H9 (cell line): ENCODE data around the gene PCDH9. TPM values are rescaled to one million over a fixed set of nuclear protein-coding genes. Genes with fewer than 3 reads are reported as not detected.

Experiments used
- DNase-seq: peaks from one replicate; pipeline ENCODE4 v3.0.0-alpha.2; 2017
- H2AFZ ChIP-seq: one replicate; pipeline ENCODE4 v1.6.1; 2013; ENCODE audit warnings: mild to moderate bottlenecking, low read length, control low read depth, moderate library complexity
- H2AK5ac ChIP-seq: 2 replicates; pipeline ENCODE4 v1.6.1; 2013; ENCODE audit warnings: low read length, control low read depth, mixed read lengths; ENCODE audit not compliant: insufficient read length
- H2BK120ac ChIP-seq: one replicate; pipeline ENCODE4 v1.6.1; 2013; ENCODE audit warnings: low read depth, mild to moderate bottlenecking, low read length, control low read depth, inconsistent platforms; ENCODE audit not compliant: poor library complexity, severe bottlenecking
- H2BK12ac ChIP-seq: 2 replicates; pipeline ENCODE4 v1.6.1; 2013; ENCODE audit warnings: low read length, control low read depth, mixed read lengths, low read depth; ENCODE audit not compliant: insufficient read length
- H2BK15ac ChIP-seq: 2 replicates; pipeline ENCODE4 v1.6.1; 2013; ENCODE audit warnings: low read depth, low read length, control low read depth
- H2BK20ac ChIP-seq: one replicate; pipeline ENCODE4 v1.6.1; 2013; ENCODE audit warnings: low read depth, mild to moderate bottlenecking, low read length, control low read depth, inconsistent platforms; ENCODE audit not compliant: poor library complexity, severe bottlenecking
- H2BK5ac ChIP-seq: 2 replicates; pipeline ENCODE4 v1.6.1; 2013; ENCODE audit warnings: low read length, control low read depth, mixed read lengths; ENCODE audit not compliant: insufficient read length
- H3K14ac ChIP-seq: 2 replicates; pipeline ENCODE4 v1.6.1; 2013; ENCODE audit warnings: low read length, control low read depth; ENCODE audit not compliant: insufficient read depth
- H3K18ac ChIP-seq: 2 replicates; pipeline ENCODE4 v1.6.1; 2013; ENCODE audit warnings: low read depth, mild to moderate bottlenecking, mixed read lengths, low read length, control low read depth; ENCODE audit not compliant: insufficient read length
- H3K23ac ChIP-seq: 2 replicates; pipeline ENCODE4 v1.6.1; 2013; ENCODE audit warnings: low read length, control low read depth, mixed read lengths, low read depth; ENCODE audit not compliant: insufficient read length
- H3K23me2 ChIP-seq: 2 replicates; pipeline ENCODE4 v1.6.1; 2013; ENCODE audit warnings: low read depth, mild to moderate bottlenecking, mixed read lengths, low read length, control low read depth; ENCODE audit not compliant: insufficient read length, poor library complexity, severe bottlenecking
- H3K27ac ChIP-seq: 2 replicates; pipeline ENCODE4 v1.5.1; 2013; ENCODE audit warnings: low read length, control low read depth, mixed read lengths, low read depth; ENCODE audit not compliant: insufficient read length
- H3K27me3 ChIP-seq: 2 replicates; pipeline ENCODE4 v1.6.1; 2013; ENCODE audit warnings: low read length, control low read depth, inconsistent platforms; ENCODE audit not compliant: insufficient read depth
- H3K4ac ChIP-seq: 2 replicates; pipeline ENCODE4 v1.6.1; 2013; ENCODE audit warnings: low read depth, mild to moderate bottlenecking, control low read depth, inconsistent platforms, low read length, moderate library complexity
- H3K4me1 ChIP-seq: 2 replicates; pipeline ENCODE4 v1.6.1; 2013; ENCODE audit warnings: low read length, control low read depth, inconsistent platforms; ENCODE audit not compliant: insufficient read depth
- H3K4me2 ChIP-seq: 2 replicates; pipeline ENCODE4 v1.6.1; 2013; ENCODE audit warnings: low read length, control low read depth, mixed read lengths; ENCODE audit not compliant: insufficient read length, insufficient read depth
- H3K56ac ChIP-seq: 2 replicates; pipeline ENCODE4 v1.6.1; 2013; ENCODE audit warnings: low read depth, mild to moderate bottlenecking, mixed read lengths, low read length, control low read depth; ENCODE audit not compliant: insufficient read length
- H3K79me1 ChIP-seq: 2 replicates; pipeline ENCODE4 v1.6.1; 2013; ENCODE audit warnings: low read depth, mild to moderate bottlenecking, moderate library complexity, low read length, control low read depth, inconsistent platforms; ENCODE audit not compliant: insufficient read depth, poor library complexity, severe bottlenecking
- H3K79me2 ChIP-seq: 2 replicates; pipeline ENCODE4 v1.6.1; 2013; ENCODE audit warnings: low read length, control low read depth, inconsistent platforms; ENCODE audit not compliant: insufficient read depth
- H3K9ac ChIP-seq: 2 replicates; pipeline ENCODE4 v1.6.1; 2013; ENCODE audit warnings: low read length, control low read depth, mixed read lengths; ENCODE audit not compliant: insufficient read length; ENCODE audit errors: extremely low read depth
- H3K9me3 ChIP-seq: one replicate; pipeline ENCODE4 v1.6.1; 2013; ENCODE audit warnings: low read depth, low read length, inconsistent platforms; ENCODE audit not compliant: control insufficient read depth
- H3T11ph ChIP-seq: one replicate; pipeline ENCODE4 v1.6.1; 2013; ENCODE audit warnings: mild to moderate bottlenecking, low read length, control low read depth, inconsistent platforms
- H4K20me1 ChIP-seq: one replicate; pipeline ENCODE4 v1.6.1; 2013; ENCODE audit not compliant: control insufficient read depth, insufficient read length, insufficient read depth
- H4K5ac ChIP-seq: 2 replicates; pipeline ENCODE4 v1.6.1; 2013; ENCODE audit warnings: low read depth, mild to moderate bottlenecking, mixed read lengths, low read length, control low read depth; ENCODE audit not compliant: insufficient read length
- H4K8ac ChIP-seq: replicated peaks from 2 replicates; pipeline ENCODE4 v1.6.1; 2013; ENCODE audit warnings: low read length, control low read depth, mixed read lengths, low read depth; ENCODE audit not compliant: insufficient read length
- H4K91ac ChIP-seq: 2 replicates; pipeline ENCODE4 v1.6.1; 2013; ENCODE audit warnings: low read depth, mild to moderate bottlenecking, moderate library complexity, mixed read lengths, low read length, control low read depth; ENCODE audit not compliant: insufficient read length
- H3K27ac Mint-ChIP-seq, 3 experiments: 2 replicates in 2 of 3; 3 replicates in 1 of 3; pipeline ENCODE4 v1.8.0; 2020 to 2021; ENCODE audit warnings: mixed read lengths in 3 of 3, mild to moderate bottlenecking in 1 of 3, moderate library complexity in 1 of 3
- H3K27me3 Mint-ChIP-seq: 2 replicates; pipeline ENCODE4 v1.8.0; 2021; ENCODE audit warnings: low read depth, mild to moderate bottlenecking, moderate library complexity, mixed read lengths
- H3K36me3 Mint-ChIP-seq, 3 experiments: 2 replicates in 2 of 3; 3 replicates in 1 of 3; pipeline ENCODE4 v1.8.0; 2020 to 2021; ENCODE audit warnings: low read depth in 3 of 3, mixed read lengths in 3 of 3; ENCODE audit not compliant: insufficient read depth in 1 of 3
- H3K4me1 Mint-ChIP-seq, 2 experiments: 2 replicates each; pipeline ENCODE4 v1.8.0; 2020; ENCODE audit warnings: mixed read lengths in 2 of 2
- H3K4me3 Mint-ChIP-seq, 2 experiments: 2 replicates in 1 of 2; 3 replicates in 1 of 2; pipeline ENCODE4 v1.8.0; 2020 to 2021; ENCODE audit warnings: mild to moderate bottlenecking in 2 of 2, mixed read lengths in 2 of 2, moderate library complexity in 1 of 2
- H3K9me3 Mint-ChIP-seq, 2 experiments: 2 replicates in 1 of 2; 3 replicates in 1 of 2; pipeline ENCODE4 v1.8.0; 2020; ENCODE audit warnings: mild to moderate bottlenecking in 2 of 2, mixed read lengths in 2 of 2, moderate library complexity in 1 of 2
- CTCF ChIP-seq: fragments of 200-600 bp; sonication (generic); conservative IDR thresholded peaks from 3 replicates; pipeline ENCODE4 v1.8.0; 2021; ENCODE audit warnings: antibody characterized with exemption, mild to moderate bottlenecking
- WGBS: extraction: QIAGEN DNeasy Blood & Tissue Kit; methylation state at CpG from one replicate; pipeline ENCODE4 v1.1.7; 2013; ENCODE audit warnings: missing lambda C conversion rate, low lambda C conversion rate, mixed read lengths; ENCODE audit not compliant: insufficient read length; ENCODE audit errors: extremely low coverage; 5-methylcytosine and 5-hydroxymethylcytosine counted together
- total RNA-seq: library from RNA; stranded (reverse); gene quantifications from 2 replicates; pipeline ENCODE4 v1.2.1, GENCODE V29; 2021

The PCDH9 gene
- total RNA-seq, 1 experiment from 2014 or later: 0.11 TPM

- Histone ChIP-seq H3T11ph (no peak overlapping the region), H3K9ac (no peak overlapping the region), H2AK5ac (no peak overlapping the region), H4K91ac (no peak overlapping the region), H2BK5ac (no peak overlapping the region), H3K27me3 (no peaks in the 10 kb centered on the region), H3K18ac (no peak overlapping the region), H2AFZ (no peak overlapping the region), H3K14ac (no peak overlapping the region), H3K79me2 (no peaks in the 10 kb centered on the region), H2BK15ac (no peak overlapping the region), H3K23me2 (no peaks in the 10 kb centered on the region), H2BK20ac (no peak overlapping the region), H3K23ac (no peak overlapping the region), H4K8ac (no peak overlapping the region), H4K20me1 (no peaks in the 10 kb centered on the region), H3K4me2 (no peak overlapping the region), H3K4me1 (no peaks in the 10 kb centered on the region), H3K56ac (no peak overlapping the region), H3K27ac (no peak overlapping the region), H4K5ac (no peak overlapping the region), H2BK120ac (no peak overlapping the region), H3K79me1 (no peaks in the 10 kb centered on the region), H3K4ac (no peak overlapping the region), H2BK12ac (no peak overlapping the region), H3K9me3 (no peaks in the 10 kb centered on the region)
- Mint-ChIP-seq H3K4me3 (no peak overlapping the region), H3K4me1 (peaks cover 42 to 46% of the 10 kb centered on the region in 2 experiments), H3K36me3 (no peaks in the 10 kb centered on the region), H3K9me3 (no peaks in the 10 kb centered on the region), H3K27me3 (no peaks in the 10 kb centered on the region), H3K27ac (peak overlapping the region in 1 of 3 experiments; percentile 50; a peak in 1 of 7 replicates)
- DNase-seq: no peak
- WGBS: no CpG with 5 or more reads among the region's 2 CpGs
- no peak for TF ChIP-seq CTCF
Observed at GRCh38 chr13:66528944-66529576, 701.1 kb downstream of the PCDH9 start.
